T-helper 2 cell treated with Interferon-gamma antibody and Interleukin-4, amounts not matched to agents 5 μg/mL and 100 μg/mL, for 36 hours (primary cell): ENCODE results near the gene SLC38A8.

Source experiments
- DNase-seq: peaks from one replicate; pipeline ENCODE4 v3.0.0; 2021; ENCODE audit warnings: low spot score
- H3K27ac Mint-ChIP-seq: one replicate; pipeline ENCODE4 v1.8.0; 2021; ENCODE audit warnings: mild to moderate bottlenecking, mixed read lengths
- H3K27me3 Mint-ChIP-seq: one replicate; pipeline ENCODE4 v1.8.0; 2021; ENCODE audit warnings: low read depth, mixed read lengths
- H3K36me3 Mint-ChIP-seq: one replicate; pipeline ENCODE4 v1.8.0; 2021; ENCODE audit warnings: low read depth, mixed read lengths
- H3K4me1 Mint-ChIP-seq: one replicate; pipeline ENCODE4 v1.8.0; 2021; ENCODE audit warnings: low read depth, mixed read lengths
- H3K4me3 Mint-ChIP-seq: one replicate; pipeline ENCODE4 v1.8.0; 2022; ENCODE audit warnings: mild to moderate bottlenecking, moderate library complexity, mixed read lengths
- H3K9me3 Mint-ChIP-seq: one replicate; pipeline ENCODE4 v1.8.0; 2021; ENCODE audit warnings: mixed read lengths

SLC38A8 gene

GRCh38 chr16:84042308-84042878 lies at the start of gene SLC38A8:
SLC38A8 (minus strand) TSS chr16:84042795; CDS start chr16:84042157, 638 bp downstream.
- H3K36me3 Mint-ChIP-seq, result no peaks in the 10 kb centered on the region
- no peak for DNase-seq
- peaks cover 3% of the 10 kb centered on the region for H3K4me1 Mint-ChIP-seq
- H3K9me3 Mint-ChIP-seq, result no peaks in the 10 kb centered on the region
- no peak within 1 kb of the TSS for H3K27ac Mint-ChIP-seq
- H3K27me3 Mint-ChIP-seq, result peaks cover 24% of the 10 kb centered on the region
- no peak within 1 kb of the TSS for H3K4me3 Mint-ChIP-seq

GRCh38 chr16:84091460-84091859 lies 48.9 kb upstream of the SLC38A8 start:
- DNase-seq, result no peak
- H3K9me3 Mint-ChIP-seq, result no peaks in the 10 kb centered on the region
- no peak overlapping the region for H3K4me3 Mint-ChIP-seq
- H3K27ac Mint-ChIP-seq, result no peak overlapping the region
- H3K4me1 Mint-ChIP-seq, result peaks cover 29% of the 10 kb centered on the region
- H3K36me3 Mint-ChIP-seq, result peaks cover 61% of the 10 kb centered on the region
- H3K27me3 Mint-ChIP-seq, result no peaks in the 10 kb centered on the region

GRCh38 chr16:84090211-84090610 lies 47.6 kb upstream of the SLC38A8 start:
- Mint-ChIP-seq H3K27ac (no peak overlapping the region), H3K4me1 (peaks cover 36% of the 10 kb centered on the region), H3K36me3 (peaks cover 66% of the 10 kb centered on the region), H3K9me3 (no peaks in the 10 kb centered on the region), H3K27me3 (no peaks in the 10 kb centered on the region), H3K4me3 (no peak overlapping the region)
- DNase-seq, result no peak

- DNase-seq, result peak; percentile 55
- no peaks in the 10 kb centered on the region for H3K27me3 Mint-ChIP-seq
- no peaks in the 10 kb centered on the region for H3K9me3 Mint-ChIP-seq
- H3K36me3 Mint-ChIP-seq, result peaks cover 59% of the 10 kb centered on the region
- H3K4me1 Mint-ChIP-seq, result peaks cover 42% of the 10 kb centered on the region
- peak overlapping the region; percentile 56 for H3K4me3 Mint-ChIP-seq
- peak overlapping the region; percentile 63 for H3K27ac Mint-ChIP-seq
These were observed 46.2 kb upstream of the SLC38A8 start for GRCh38 chr16:84088695-84089395.

GRCh38 chr16:84087466-84088151 lies 45.0 kb upstream of the SLC38A8 start:
- H3K4me1 Mint-ChIP-seq, result peaks cover 42% of the 10 kb centered on the region
- H3K27ac Mint-ChIP-seq, result peak overlapping the region; percentile 15
- peaks cover 54% of the 10 kb centered on the region for H3K36me3 Mint-ChIP-seq
- no peaks in the 10 kb centered on the region for H3K9me3 Mint-ChIP-seq
- peak overlapping the region; percentile 56 for H3K4me3 Mint-ChIP-seq
- DNase-seq, result peak; percentile 22
- H3K27me3 Mint-ChIP-seq, result no peaks in the 10 kb centered on the region

GRCh38 chr16:84087001-84087400 lies 44.4 kb upstream of the SLC38A8 start:
- Mint-ChIP-seq H3K4me3 (peak overlapping the region; percentile 44), H3K4me1 (peaks cover 42% of the 10 kb centered on the region), H3K27ac (no peak overlapping the region), H3K36me3 (peaks cover 54% of the 10 kb centered on the region), H3K9me3 (no peaks in the 10 kb centered on the region), H3K27me3 (no peaks in the 10 kb centered on the region)
- no peak for DNase-seq

- H3K4me3 Mint-ChIP-seq, result peak overlapping the region; percentile 68
- H3K9me3 Mint-ChIP-seq, result no peaks in the 10 kb centered on the region
- DNase-seq, result no peak
- no peaks in the 10 kb centered on the region for H3K27me3 Mint-ChIP-seq
- H3K4me1 Mint-ChIP-seq, result peaks cover 42% of the 10 kb centered on the region
- H3K27ac Mint-ChIP-seq, result no peak overlapping the region
- H3K36me3 Mint-ChIP-seq, result peaks cover 56% of the 10 kb centered on the region
These were observed 43.7 kb upstream of the SLC38A8 start for GRCh38 chr16:84086341-84086740.

GRCh38 chr16:84085773-84086172 lies 43.2 kb upstream of the SLC38A8 start:
- Mint-ChIP-seq H3K4me3 (peak overlapping the region; percentile 68), H3K27ac (peak overlapping the region; percentile 8), H3K36me3 (peaks cover 58% of the 10 kb centered on the region)

GRCh38 chr16:84085271-84085667 lies 42.7 kb upstream of the SLC38A8 start:
- no peak for DNase-seq
- Mint-ChIP-seq H3K9me3 (no peaks in the 10 kb centered on the region), H3K36me3 (peaks cover 57% of the 10 kb centered on the region), H3K4me1 (peaks cover 42% of the 10 kb centered on the region), H3K27me3 (no peaks in the 10 kb centered on the region), H3K4me3 (peak overlapping the region; percentile 58), H3K27ac (no peak overlapping the region)

More at GRCh38 chr16:84085773-84086172, 43.2 kb upstream of the SLC38A8 start:
- Mint-ChIP-seq H3K4me1 (peaks cover 42% of the 10 kb centered on the region), H3K9me3 (no peaks in the 10 kb centered on the region), H3K27me3 (no peaks in the 10 kb centered on the region)
- DNase-seq, result no peak

- Mint-ChIP-seq H3K9me3 (no peaks in the 10 kb centered on the region), H3K27ac (peak overlapping the region; percentile 41), H3K27me3 (no peaks in the 10 kb centered on the region), H3K4me1 (peaks cover 42% of the 10 kb centered on the region), H3K36me3 (peaks cover 60% of the 10 kb centered on the region), H3K4me3 (peak overlapping the region; percentile 58)
- DNase-seq, result peak; percentile 61
These were observed 42.1 kb upstream of the SLC38A8 start for GRCh38 chr16:84084570-84085270.

GRCh38 chr16:84082835-84083569 lies 40.4 kb upstream of the SLC38A8 start:
- no peak overlapping the region for H3K27ac Mint-ChIP-seq
- no peaks in the 10 kb centered on the region for H3K27me3 Mint-ChIP-seq
- H3K4me1 Mint-ChIP-seq, result peaks cover 28% of the 10 kb centered on the region
- H3K36me3 Mint-ChIP-seq, result peaks cover 55% of the 10 kb centered on the region
- no peak for DNase-seq
- H3K9me3 Mint-ChIP-seq, result no peaks in the 10 kb centered on the region
- no peak overlapping the region for H3K4me3 Mint-ChIP-seq

GRCh38 chr16:84082110-84082509 lies 39.5 kb upstream of the SLC38A8 start:
- Mint-ChIP-seq H3K9me3 (no peaks in the 10 kb centered on the region), H3K4me3 (no peak overlapping the region), H3K27me3 (no peaks in the 10 kb centered on the region), H3K27ac (no peak overlapping the region), H3K4me1 (peaks cover 20% of the 10 kb centered on the region), H3K36me3 (peaks cover 54% of the 10 kb centered on the region)
- no peak for DNase-seq

GRCh38 chr16:84081446-84081989 lies 38.9 kb upstream of the SLC38A8 start:
- H3K4me1 Mint-ChIP-seq, result peaks cover 15% of the 10 kb centered on the region
- peaks cover 49% of the 10 kb centered on the region for H3K36me3 Mint-ChIP-seq
- H3K4me3 Mint-ChIP-seq, result no peak overlapping the region
- H3K27me3 Mint-ChIP-seq, result no peaks in the 10 kb centered on the region
- no peaks in the 10 kb centered on the region for H3K9me3 Mint-ChIP-seq
- DNase-seq, result no peak
- no peak overlapping the region for H3K27ac Mint-ChIP-seq
